Esophagus squamous epithelium (tissue), 5 donors: ENCODE data around the gene RNF223. TPM values are rescaled to one million over a fixed set of nuclear protein-coding genes. Genes with fewer than 3 reads are reported as not detected.
"Not testable (repeated sequence)": the region's sequence is repeated elsewhere in the genome, so short reads cannot be mapped to it uniquely, and the experiment has no call there.

Experiments
- DNase-seq: peaks from one replicate; lab custom pipeline; 2025; lab: John Stamatoyannopoulos, UW
- H3K27ac ChIP-seq, 4 donors: fragments of 200-600 bp; sonication (generic); one replicate each; pipeline ENCODE4 v1.5.1; 2016 to 2019; ENCODE audit warnings: mild to moderate bottlenecking in 1 of 4
- H3K27me3 ChIP-seq, 4 donors: fragments of 200-600 bp; sonication (generic); 1 replicate in 3 of 4; 2 replicates in 1 of 4; pipeline versions ENCODE4 v1.5.1 to v1.6.0; 2017 to 2021; ENCODE audit warnings: antibody characterized with exemption in 1 of 4
- H3K36me3 ChIP-seq, 3 donors: fragments of 200-600 bp; sonication (generic); one replicate each; pipeline ENCODE4 v1.5.1; 2016 to 2019
- H3K4me1 ChIP-seq, 3 donors: fragments of 200-600 bp; sonication (generic); one replicate each; pipeline ENCODE4 v1.5.1; 2017 to 2019
- H3K4me3 ChIP-seq, 4 donors: fragments of 200-600 bp; sonication (generic); 1 replicate in 3 of 4; 2 replicates in 1 of 4; pipeline ENCODE4 v1.5.1; 2016 to 2019; ENCODE audit warnings: mild to moderate bottlenecking in 2 of 4, moderate library complexity in 1 of 4
- H3K9me3 ChIP-seq, 3 donors: fragments of 200-600 bp; sonication (generic); one replicate each; pipeline ENCODE4 v1.5.1; 2016 to 2019
- POLR2A ChIP-seq, 4 donors: fragments of 450-650 bp; IDR thresholded peaks; one replicate each; pipeline ENCODE4 v1.6.1; 2017; ENCODE audit warnings: antibody characterized with exemption in 4 of 4, mild to moderate bottlenecking in 4 of 4, moderate library complexity in 3 of 4
- WGBS, 2 donors: methylation state at CpG; one replicate each; pipeline ENCODE4 v1.1.5; 2018; 5-methylcytosine and 5-hydroxymethylcytosine counted together
- intact Hi-C: fragments of 100-400 bp; cut with DNase I; formaldehyde crosslinking; loops from one replicate; pipeline ENCODE4 v1.15.0; 2022
- total RNA-seq, 4 donors: library from RNA; depleted of rRNA; stranded (reverse); fragments of >200 nt; gene quantifications; one replicate each; pipeline ENCODE4 v1.1.0, GENCODE V29; 2016
- TF ChIP-seq, protein P1 (sequence below), 6 experiments: fragments of 450-650 bp in 4 of 6; fragments of 200-600 bp in 2 of 6; sonication (generic) in 2 of 6; IDR thresholded peaks; one replicate each; pipeline ENCODE4 v1.5.1; 2016 to 2019; ENCODE audit warnings: antibody characterized with exemption in 6 of 6, mild to moderate bottlenecking in 4 of 6, moderate library complexity in 4 of 6
- donor health status: DM: yes; HTN: yes; CAD: no.

Gene RNF223
- total RNA-seq, 4 donors from 2014 or later = 11.8 to 25.3 (median 12.3) TPM

DNA sequence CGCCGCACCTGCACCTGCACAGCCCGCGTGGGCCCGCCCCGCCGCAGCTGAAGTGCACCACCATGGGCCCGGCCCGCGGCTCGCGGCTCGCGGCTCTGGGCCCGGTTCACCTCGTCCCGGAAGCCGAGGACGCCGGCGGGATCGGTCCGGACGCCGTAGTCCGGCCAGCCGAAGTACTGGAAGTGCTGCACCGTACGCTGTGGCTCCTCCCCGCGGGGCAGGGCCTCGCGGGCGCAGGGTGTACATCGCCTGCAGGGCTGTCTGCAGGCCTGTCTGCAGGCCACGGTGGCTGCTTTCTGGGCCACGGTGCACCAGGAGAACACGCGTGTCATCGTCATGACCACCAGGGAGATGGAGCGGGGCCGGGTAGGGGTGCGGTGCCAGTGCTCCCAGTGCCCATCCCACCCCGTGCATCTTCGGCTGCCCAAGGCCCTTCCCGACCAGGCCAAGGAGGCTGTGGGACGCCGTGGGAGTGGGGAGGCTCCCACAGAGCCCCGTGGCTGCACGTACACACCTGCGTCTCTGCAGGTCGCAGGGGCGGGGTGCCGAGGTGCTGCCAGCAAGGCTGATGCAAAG, 6.7 kb downstream of the RNF223 start:
- Histone ChIP-seq H3K27ac (peak overlapping the region in 3 of 4 donors; percentile 81 to 89 (median 82)), H3K4me1 (peaks cover 25 to 61% (median 26%) of the 10 kb centered on the region in 3 donors), H3K9me3 (no peaks in the 10 kb centered on the region), H3K27me3 (peaks cover 0 to 89% (median 8%) of the 10 kb centered on the region in 4 donors), H3K36me3 (no peaks in the 10 kb centered on the region), H3K4me3 (peak overlapping the region; percentile 29 to 70 (median 48))
- no peak for DNase-seq
- intact Hi-C loops = no loop called here
- WGBS, 2 donors = 64 to 81% methylated on average over 8 to 12 of the region's 54 CpGs
- no peak for TF ChIP-seq POLR2A (IDR thresholded peaks at IDR 0.05)
- TF ChIP-seq, protein P1, sequence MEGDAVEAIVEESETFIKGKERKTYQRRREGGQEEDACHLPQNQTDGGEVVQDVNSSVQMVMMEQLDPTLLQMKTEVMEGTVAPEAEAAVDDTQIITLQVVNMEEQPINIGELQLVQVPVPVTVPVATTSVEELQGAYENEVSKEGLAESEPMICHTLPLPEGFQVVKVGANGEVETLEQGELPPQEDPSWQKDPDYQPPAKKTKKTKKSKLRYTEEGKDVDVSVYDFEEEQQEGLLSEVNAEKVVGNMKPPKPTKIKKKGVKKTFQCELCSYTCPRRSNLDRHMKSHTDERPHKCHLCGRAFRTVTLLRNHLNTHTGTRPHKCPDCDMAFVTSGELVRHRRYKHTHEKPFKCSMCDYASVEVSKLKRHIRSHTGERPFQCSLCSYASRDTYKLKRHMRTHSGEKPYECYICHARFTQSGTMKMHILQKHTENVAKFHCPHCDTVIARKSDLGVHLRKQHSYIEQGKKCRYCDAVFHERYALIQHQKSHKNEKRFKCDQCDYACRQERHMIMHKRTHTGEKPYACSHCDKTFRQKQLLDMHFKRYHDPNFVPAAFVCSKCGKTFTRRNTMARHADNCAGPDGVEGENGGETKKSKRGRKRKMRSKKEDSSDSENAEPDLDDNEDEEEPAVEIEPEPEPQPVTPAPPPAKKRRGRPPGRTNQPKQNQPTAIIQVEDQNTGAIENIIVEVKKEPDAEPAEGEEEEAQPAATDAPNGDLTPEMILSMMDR (IDR thresholded peaks at IDR 0.05) = no peak

GRCh38 chr1:1066403-1067283, 7.5 kb downstream of the RNF223 start:
- WGBS, 2 donors = 52 to 60% methylated on average over 5 to 6 of the region's 27 CpGs
- intact Hi-C loops = no loop called here
- H3K4me1 ChIP-seq = peaks cover 28 to 68% (median 29%) of the 10 kb centered on the region in 3 donors
- peak overlapping the region in 2 of 4 donors; percentile 47 to 50 for H3K4me3 ChIP-seq
- TF ChIP-seq, protein P1 (IDR thresholded peaks at IDR 0.05) = no peak
- no peak for TF ChIP-seq POLR2A (IDR thresholded peaks at IDR 0.05)
- no peaks in the 10 kb centered on the region for H3K9me3 ChIP-seq
- no peak for DNase-seq
- peak overlapping the region in 3 of 4 donors; percentile 30 to 82 (median 81) for H3K27ac ChIP-seq
- peaks cover 0 to 90% (median 10%) of the 10 kb centered on the region in 4 donors for H3K27me3 ChIP-seq
- no peaks in the 10 kb centered on the region for H3K36me3 ChIP-seq

DNA sequence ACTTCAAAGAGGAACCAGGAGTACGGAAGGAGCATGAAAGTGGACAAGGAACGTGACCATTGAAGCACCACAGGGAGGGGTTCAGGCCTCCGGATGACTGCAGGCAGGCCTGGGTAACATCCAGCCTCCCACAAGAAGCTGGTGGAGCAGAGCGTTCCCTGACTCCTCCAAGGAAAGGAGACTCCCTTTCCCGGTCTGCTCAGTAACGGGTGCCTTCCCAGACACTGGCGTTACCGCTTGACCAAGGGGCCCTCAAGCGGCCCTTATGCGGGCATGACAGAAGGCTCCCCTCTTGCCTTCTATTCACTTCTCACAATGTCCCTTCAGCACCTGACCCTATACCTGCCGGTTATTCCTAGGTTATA, 8.2 kb downstream of the RNF223 start:
- H3K9me3 ChIP-seq, DNase-seq, H3K27ac ChIP-seq, H3K36me3 ChIP-seq, intact Hi-C loops, H3K4me3 ChIP-seq: not testable (repeated sequence)
- peaks cover 28 to 68% (median 29%) of the 10 kb centered on the region in 3 donors for H3K4me1 ChIP-seq
- peaks cover 0 to 90% (median 16%) of the 10 kb centered on the region in 4 donors for H3K27me3 ChIP-seq
- WGBS, 2 donors = 60 to 92% methylated on average over 6 to 11 of the region's 11 CpGs

- 55 to 69% methylated on average over 15 to 18 of the region's 20 CpGs for WGBS, 2 donors
- Histone ChIP-seq H3K4me3 (no peak overlapping the region), H3K9me3 (no peaks in the 10 kb centered on the region), H3K27ac (no peak overlapping the region), H3K4me1 (peaks cover 28 to 68% (median 29%) of the 10 kb centered on the region in 3 donors), H3K27me3 (peaks cover 5 to 90% (median 21%) of the 10 kb centered on the region in 4 donors), H3K36me3 (no peaks in the 10 kb centered on the region)
- intact Hi-C loops = no loop called here
- TF ChIP-seq, protein P1 (IDR thresholded peaks at IDR 0.05) = no peak
- TF ChIP-seq POLR2A (IDR thresholded peaks at IDR 0.05) = no peak
- no peak for DNase-seq
These were observed 8.7 kb downstream of the RNF223 start for GRCh38 chr1:1065265-1065939.
